GM21526 (cell line): ENCODE data around the gene ITPKB.
"Not testable (repeated sequence)": the region's sequence is repeated elsewhere in the genome, so short reads cannot be mapped to it uniquely, and the experiment has no call there.

ENCODE experiments used
- ATAC-seq: cut with Tn5 transposase; IDR thresholded peaks from one replicate; pipeline ENCODE4 v1.9.1; 2021; ENCODE audit warnings: moderate library complexity; ENCODE audit not compliant: unreplicated experiment, low FRiP score

The ITPKB gene

GRCh38 chr1:226738995-226739695, at the start of gene ITPKB:
Gene ITPKB (minus strand): TSS chr1:226739282. CDS start chr1:226737458, 1,824 bp downstream.
- ATAC-seq, result no peak

GRCh38 chr1:226787638-226788037, 48.6 kb upstream of the ITPKB start:
- no peak for ATAC-seq

- no peak for ATAC-seq
Observed at GRCh38 chr1:226787071-226787470, 48.0 kb upstream of the ITPKB start.

- peak; percentile 80 for ATAC-seq
Observed at GRCh38 chr1:226786550-226786949, 47.5 kb upstream of the ITPKB start.

- no peak for ATAC-seq
Observed at GRCh38 chr1:226785805-226786204, 46.7 kb upstream of the ITPKB start.

- ATAC-seq, result no peak
Observed at GRCh38 chr1:226784081-226785049, 45.3 kb upstream of the ITPKB start.

- ATAC-seq, result no peak
Observed at GRCh38 chr1:226782845-226783601, 43.9 kb upstream of the ITPKB start.

GRCh38 chr1:226781937-226782609, 43.0 kb upstream of the ITPKB start:
- ATAC-seq, result no peak

- ATAC-seq, result no peak
Observed at GRCh38 chr1:226779561-226779960, 40.5 kb upstream of the ITPKB start.

GRCh38 chr1:226778657-226779058, 39.6 kb upstream of the ITPKB start:
- no peak for ATAC-seq

- no peak for ATAC-seq
Observed at GRCh38 chr1:226776975-226777374, 37.9 kb upstream of the ITPKB start.

- ATAC-seq, result no peak
Observed at GRCh38 chr1:226776066-226776465, 37.0 kb upstream of the ITPKB start.

- peak; percentile 76 for ATAC-seq
Observed at GRCh38 chr1:226772446-226773139, 33.5 kb upstream of the ITPKB start.

GRCh38 chr1:226767170-226767569, 28.1 kb upstream of the ITPKB start:
- not testable (repeated sequence) for ATAC-seq

- no peak for ATAC-seq
Observed at GRCh38 chr1:226766565-226766964, 27.5 kb upstream of the ITPKB start.

- ATAC-seq, result peak; percentile 92
Observed at GRCh38 chr1:226764533-226764932, 25.5 kb upstream of the ITPKB start.

GRCh38 chr1:226763905-226764264, 24.8 kb upstream of the ITPKB start:
- no peak for ATAC-seq

- ATAC-seq, result no peak
Observed at GRCh38 chr1:226762988-226763904, 24.2 kb upstream of the ITPKB start.

GRCh38 chr1:226762055-226762454, 23.0 kb upstream of the ITPKB start:
- no peak for ATAC-seq
